ENCODE measurements around the gene VPS13D.

DNA sequence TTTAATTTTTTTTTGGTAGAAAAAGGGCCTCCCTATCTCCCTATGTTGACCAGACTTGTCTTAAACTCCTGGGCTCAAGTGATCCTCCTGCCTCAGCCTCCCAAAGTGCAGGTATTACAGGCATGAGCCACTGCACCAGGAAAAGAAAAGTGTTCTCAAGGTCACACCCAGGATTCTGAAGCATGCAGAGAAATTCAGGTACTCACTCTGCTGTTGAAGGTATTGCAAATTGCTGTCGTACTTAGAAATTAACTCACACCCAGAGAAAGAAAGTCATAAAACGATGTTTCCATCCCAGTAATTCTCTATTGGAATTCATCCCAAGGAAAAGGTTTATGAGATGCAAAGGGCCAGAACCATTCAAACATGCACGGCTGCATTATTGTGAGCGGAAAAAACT lies 314.5 kb downstream of the VPS13D start:
- TF ChIP-seq EZH2 (IDR thresholded peaks at IDR 0.05) (no peak), FOXP2 (optimal IDR thresholded peaks at IDR 0.05; ENCODE audit: control extremely low read depth, extremely low read length, insufficient read depth) (no peak)

Data from SK-N-MC (cell line).